ENCODE data around the gene RBBP6.
"Not testable (repeated sequence)": the region's sequence is repeated elsewhere in the genome, so short reads cannot be mapped to it uniquely, and the experiment has no call there.

RBBP6 gene

GRCh38 chr16:24609740-24610415 is 70.5 kb downstream of the RBBP6 start:
- DNase-seq (ENCODE audit: low read depth, low spot score): peak; percentile 50
- TF ChIP-seq CTCF (IDR thresholded peaks at IDR 0.05; ENCODE audit: low read depth, low read length): no peak
- in situ Hi-C loops (cut with HindIII; ENCODE audit: low sequenced_read_pairs): no loop called here
- peak overlapping the region; percentile 7 for H3K4me3 ChIP-seq (ENCODE audit: low read depth, low read length)

- in situ Hi-C loops (cut with HindIII; ENCODE audit: low sequenced_read_pairs): no loop called here
- H3K4me3 ChIP-seq (ENCODE audit: low read depth, low read length): peak overlapping the region; percentile 7
- DNase-seq (ENCODE audit: low read depth, low spot score): peak; percentile 32
- TF ChIP-seq CTCF (IDR thresholded peaks at IDR 0.05; ENCODE audit: low read depth, low read length): no peak
These were observed 71.0 kb downstream of the RBBP6 start for GRCh38 chr16:24610416-24610755.

- in situ Hi-C loops (cut with HindIII; ENCODE audit: low sequenced_read_pairs): no loop called here
- no peak overlapping the region for H3K4me3 ChIP-seq (ENCODE audit: low read depth, low read length)
- no peak for TF ChIP-seq CTCF (IDR thresholded peaks at IDR 0.05; ENCODE audit: low read depth, low read length)
- DNase-seq (ENCODE audit: low read depth, low spot score): no peak
These were observed 71.9 kb downstream of the RBBP6 start for GRCh38 chr16:24611310-24611709.

GRCh38 chr16:24612656-24613055 is 73.3 kb downstream of the RBBP6 start:
- H3K4me3 ChIP-seq (ENCODE audit: low read depth, low read length): no peak overlapping the region
- no peak for DNase-seq (ENCODE audit: low read depth, low spot score)
- in situ Hi-C loops (cut with HindIII; ENCODE audit: low sequenced_read_pairs): no loop called here
- no peak for TF ChIP-seq CTCF (IDR thresholded peaks at IDR 0.05; ENCODE audit: low read depth, low read length)

- in situ Hi-C loops (cut with HindIII; ENCODE audit: low sequenced_read_pairs): not testable (repeated sequence)
These were observed 73.9 kb downstream of the RBBP6 start for GRCh38 chr16:24613267-24613666.

GRCh38 chr16:24617502-24617901 is 78.1 kb downstream of the RBBP6 start:
- TF ChIP-seq CTCF (IDR thresholded peaks at IDR 0.05; ENCODE audit: low read depth, low read length): no peak
- no peak for DNase-seq (ENCODE audit: low read depth, low spot score)
- in situ Hi-C loops (cut with HindIII; ENCODE audit: low sequenced_read_pairs): no loop called here
- H3K4me3 ChIP-seq (ENCODE audit: low read depth, low read length): no peak overlapping the region

More at GRCh38 chr16:24613267-24613666, 73.9 kb downstream of the RBBP6 start:
- DNase-seq (ENCODE audit: low read depth, low spot score); H3K4me3 ChIP-seq (ENCODE audit: low read depth, low read length): not testable (repeated sequence)

Measured in astrocyte of the spinal cord (primary cell).